Measurements from ENCODE around the gene CCDC102A. TPM values are rescaled to one million over a fixed set of nuclear protein-coding genes. Genes with fewer than 3 reads are reported as not detected.

Gene CCDC102A
- polyA plus RNA-seq, 3 donors: not detected

- no peak for DNase-seq
- intact Hi-C loops (cut with micrococcal nuclease): no loop called here
- H3K9ac ChIP-seq (ENCODE audit: insufficient read depth, low read length, poor library complexity, severe bottlenecking): peak overlapping the region; percentile 54
- peaks cover 0 to 15% of the 10 kb centered on the region in 2 donors for H3K27me3 ChIP-seq (ENCODE audit: control insufficient read depth in 2 of 2, insufficient read depth in 2 of 2, low read length in 2 of 2)
- no peak for TF ChIP-seq CTCF (IDR thresholded peaks at IDR 0.05)
- peaks cover 8 to 11% of the 10 kb centered on the region in 2 donors for H3K4me1 ChIP-seq (ENCODE audit: control insufficient read depth in 1 of 2, insufficient read depth in 2 of 2, low read length in 2 of 2)
- Mint-ChIP-seq H3K9me3 (peaks cover 0 to 2% (median 0%) of the 10 kb centered on the region in 7 donors), H3K4me1 (peaks cover 10% of the 10 kb centered on the region), H3K27ac (peak overlapping the region in 1 of 7 donors; percentile 81), H3K27me3 (ENCODE audit: low read depth in 3 of 3) (peaks cover 15 to 27% (median 18%) of the 10 kb centered on the region in 3 donors), H3K4me3 (peak overlapping the region; percentile 71 to 83), H3K36me3 (no peaks in the 10 kb centered on the region)
- H3K36me3 ChIP-seq (replicated peaks in 1 of 2; ENCODE audit: control insufficient read depth in 1 of 2, insufficient read depth in 2 of 2, low read length in 2 of 2): no peaks in the 10 kb centered on the region
- H3K9me3 ChIP-seq (replicated peaks in 1 of 2; ENCODE audit: control insufficient read depth in 1 of 2, insufficient read depth in 1 of 2, low read length in 2 of 2): no peaks in the 10 kb centered on the region
- H4K20me1 ChIP-seq (ENCODE audit: insufficient read depth, low read length): no peaks in the 10 kb centered on the region
- H3K79me2 ChIP-seq (ENCODE audit: insufficient read depth, low read length): no peaks in the 10 kb centered on the region
- H3K4me3 ChIP-seq (replicated peaks in 1 of 3; ENCODE audit: low read depth in 2 of 3, low read length in 3 of 3): peak overlapping the region in 1 of 3 experiments; percentile 71
- H2AFZ ChIP-seq (ENCODE audit: insufficient read depth, low read depth, low read length, poor library complexity, severe bottlenecking): peak overlapping the region; percentile 76
- H3K27ac ChIP-seq (ENCODE audit: low read depth in 1 of 2, low read length in 2 of 2): no peak overlapping the region
- peak overlapping the region; percentile 78 for H3K4me2 ChIP-seq (replicated peaks; ENCODE audit: extremely low read depth, low read length, poor library complexity, severe bottlenecking)
- WGBS (ENCODE audit: insufficient coverage): 79% methylated on average over 12 of the region's 14 CpGs
Measured at GRCh38 chr16:57485091-57485915, 51.1 kb downstream of the CCDC102A start.

- H3K27me3 ChIP-seq (ENCODE audit: control insufficient read depth in 2 of 2, insufficient read depth in 2 of 2, low read length in 2 of 2): peaks cover 0 to 15% of the 10 kb centered on the region in 2 donors
- WGBS (ENCODE audit: insufficient coverage): 100% methylated on average over 4 of the region's 8 CpGs
- Mint-ChIP-seq H3K4me3 (peak overlapping the region in 1 of 2 donors; percentile 26), H3K27me3 (ENCODE audit: low read depth in 3 of 3) (peaks cover 17 to 31% (median 23%) of the 10 kb centered on the region in 3 donors), H3K9me3 (peaks cover 0 to 2% (median 0%) of the 10 kb centered on the region in 7 donors), H3K4me1 (peaks cover 13% of the 10 kb centered on the region), H3K36me3 (no peaks in the 10 kb centered on the region), H3K27ac (peak overlapping the region in 1 of 7 donors; percentile 10)
- H3K9me3 ChIP-seq (replicated peaks in 1 of 2; ENCODE audit: control insufficient read depth in 1 of 2, insufficient read depth in 1 of 2, low read length in 2 of 2): no peaks in the 10 kb centered on the region
- no peak overlapping the region for H3K27ac ChIP-seq (ENCODE audit: low read depth in 1 of 2, low read length in 2 of 2)
- H3K4me1 ChIP-seq (ENCODE audit: control insufficient read depth in 1 of 2, insufficient read depth in 2 of 2, low read length in 2 of 2): peaks cover 12 to 15% of the 10 kb centered on the region in 2 donors
- H3K4me3 ChIP-seq (replicated peaks in 1 of 3; ENCODE audit: low read depth in 2 of 3, low read length in 3 of 3): no peak overlapping the region
- H3K4me2 ChIP-seq (replicated peaks; ENCODE audit: extremely low read depth, low read length, poor library complexity, severe bottlenecking): no peak overlapping the region
- no peaks in the 10 kb centered on the region for H3K36me3 ChIP-seq (replicated peaks in 1 of 2; ENCODE audit: control insufficient read depth in 1 of 2, insufficient read depth in 2 of 2, low read length in 2 of 2)
- H3K9ac ChIP-seq (ENCODE audit: insufficient read depth, low read length, poor library complexity, severe bottlenecking): no peak overlapping the region
- no peak overlapping the region for H2AFZ ChIP-seq (ENCODE audit: insufficient read depth, low read depth, low read length, poor library complexity, severe bottlenecking)
- no peak for DNase-seq
- no peak for TF ChIP-seq CTCF (IDR thresholded peaks at IDR 0.05)
- no peaks in the 10 kb centered on the region for H3K79me2 ChIP-seq (ENCODE audit: insufficient read depth, low read length)
- H4K20me1 ChIP-seq (ENCODE audit: insufficient read depth, low read length): no peaks in the 10 kb centered on the region
- intact Hi-C loops (cut with micrococcal nuclease): no loop called here
Measured at GRCh38 chr16:57484515-57485005, 51.8 kb downstream of the CCDC102A start.
